T-helper 2 cell treated with Interferon-gamma antibody and Interleukin-4, amounts not matched to agents 100 ng/mL and 5 ng/mL, for 36 hours (primary cell): Measurements from ENCODE around the gene ZBTB16. TPM values are rescaled to one million over a fixed set of nuclear protein-coding genes. Genes with fewer than 3 reads are reported as not detected.

ENCODE experiments used
- intact Hi-C: fragments of 100-400 bp; cut with micrococcal nuclease; formaldehyde crosslinking; loops from one replicate; pipeline ENCODE4 v1.15.1; 2023
- total RNA-seq: library from RNA; stranded (reverse); gene quantifications from 2 replicates; pipeline ENCODE4 v1.2.3, GENCODE V29; 2022

The ZBTB16 gene
- total RNA-seq, 1 donor from 2014 or later, result 13.7 TPM

DNA sequence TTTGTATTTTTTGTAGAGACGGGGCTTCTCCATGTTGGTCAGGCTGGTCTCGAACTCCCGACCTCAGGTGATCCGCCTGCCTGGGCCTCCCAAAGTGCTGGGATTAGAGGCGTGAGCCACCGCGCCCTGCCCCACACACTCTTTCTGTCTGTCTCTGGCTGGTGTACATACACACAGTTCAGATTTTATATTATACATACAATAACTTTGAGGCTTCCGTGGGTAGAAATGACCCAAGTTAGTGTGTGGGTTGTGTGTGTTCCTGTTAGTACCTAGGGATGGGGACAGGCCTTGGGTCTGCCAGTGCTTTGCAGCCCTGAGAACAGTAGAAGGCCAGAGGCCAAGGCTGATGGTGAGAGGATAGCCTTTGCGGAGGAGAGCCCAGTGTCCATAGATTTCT lies 2.8 kb downstream of the ZBTB16 start:
- intact Hi-C loops, result loop anchor here (5.0 kb wide), 1 partner anchor 40 kb away; no protein-coding TSS in a partner anchor

GRCh38 chr11:114063149-114063828 lies 3.8 kb downstream of the ZBTB16 start:
- intact Hi-C loops, result loop anchor here (5.0 kb wide), 1 partner anchor 39 kb away; no protein-coding TSS in a partner anchor

DNA sequence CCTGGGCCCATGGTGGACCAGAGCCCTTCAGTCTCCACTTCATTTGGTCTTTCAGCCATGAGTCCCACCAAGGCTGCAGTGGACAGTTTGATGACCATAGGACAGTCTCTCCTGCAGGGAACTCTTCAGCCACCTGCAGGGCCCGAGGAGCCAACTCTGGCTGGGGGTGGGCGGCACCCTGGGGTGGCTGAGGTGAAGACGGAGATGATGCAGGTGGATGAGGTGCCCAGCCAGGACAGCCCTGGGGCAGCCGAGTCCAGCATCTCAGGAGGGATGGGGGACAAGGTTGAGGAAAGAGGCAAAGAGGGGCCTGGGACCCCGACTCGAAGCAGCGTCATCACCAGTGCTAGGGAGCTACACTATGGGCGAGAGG lies 4.3 kb downstream of the ZBTB16 start:
- intact Hi-C loops, result loop anchor here (5.0 kb wide), 1 partner anchor 38 kb away; no protein-coding TSS in a partner anchor

DNA sequence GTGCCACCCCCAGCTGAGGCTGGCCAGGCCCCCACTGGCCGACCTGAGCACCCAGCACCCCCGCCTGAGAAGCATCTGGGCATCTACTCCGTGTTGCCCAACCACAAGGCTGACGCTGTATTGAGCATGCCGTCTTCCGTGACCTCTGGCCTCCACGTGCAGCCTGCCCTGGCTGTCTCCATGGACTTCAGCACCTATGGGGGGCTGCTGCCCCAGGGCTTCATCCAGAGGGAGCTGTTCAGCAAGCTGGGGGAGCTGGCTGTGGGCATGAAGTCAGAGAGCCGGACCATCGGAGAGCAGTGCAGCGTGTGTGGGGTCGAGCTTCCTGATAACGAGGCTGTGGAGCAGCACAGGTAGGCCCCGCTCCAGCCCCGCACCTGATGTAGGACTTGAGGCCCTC lies 4.7 kb downstream of the ZBTB16 start:
- intact Hi-C loops, result loop anchor here (5.0 kb wide), 1 partner anchor 38 kb away; no protein-coding TSS in a partner anchor

- intact Hi-C loops, result no loop called here
Observed at GRCh38 chr11:114065094-114065493, 5.6 kb downstream of the ZBTB16 start.

- intact Hi-C loops, result no loop called here
Observed at GRCh38 chr11:114066046-114066648, 6.6 kb downstream of the ZBTB16 start.

DNA sequence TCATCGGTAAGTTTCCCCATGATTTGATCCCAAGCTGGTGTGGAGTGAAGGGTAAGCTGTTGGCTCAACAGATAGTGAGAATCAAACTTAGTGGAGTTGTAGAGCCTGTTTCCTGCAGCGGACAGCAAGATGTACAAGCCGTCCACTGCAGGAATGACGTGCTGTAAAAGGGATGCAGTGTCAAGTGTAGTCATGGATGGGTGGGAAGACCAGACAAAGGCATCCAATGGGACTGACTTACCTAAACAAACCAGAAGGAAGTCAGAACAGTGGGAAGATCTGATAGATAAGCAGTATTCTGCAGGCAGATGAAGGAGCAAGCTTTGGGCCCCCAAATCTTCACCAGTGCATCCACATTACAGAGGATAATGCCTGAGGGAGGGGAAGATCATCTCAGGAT lies 8.8 kb downstream of the ZBTB16 start:
- intact Hi-C loops, result no loop called here

- intact Hi-C loops, result no loop called here
Observed at GRCh38 chr11:114070464-114071139, 11.1 kb downstream of the ZBTB16 start.

DNA sequence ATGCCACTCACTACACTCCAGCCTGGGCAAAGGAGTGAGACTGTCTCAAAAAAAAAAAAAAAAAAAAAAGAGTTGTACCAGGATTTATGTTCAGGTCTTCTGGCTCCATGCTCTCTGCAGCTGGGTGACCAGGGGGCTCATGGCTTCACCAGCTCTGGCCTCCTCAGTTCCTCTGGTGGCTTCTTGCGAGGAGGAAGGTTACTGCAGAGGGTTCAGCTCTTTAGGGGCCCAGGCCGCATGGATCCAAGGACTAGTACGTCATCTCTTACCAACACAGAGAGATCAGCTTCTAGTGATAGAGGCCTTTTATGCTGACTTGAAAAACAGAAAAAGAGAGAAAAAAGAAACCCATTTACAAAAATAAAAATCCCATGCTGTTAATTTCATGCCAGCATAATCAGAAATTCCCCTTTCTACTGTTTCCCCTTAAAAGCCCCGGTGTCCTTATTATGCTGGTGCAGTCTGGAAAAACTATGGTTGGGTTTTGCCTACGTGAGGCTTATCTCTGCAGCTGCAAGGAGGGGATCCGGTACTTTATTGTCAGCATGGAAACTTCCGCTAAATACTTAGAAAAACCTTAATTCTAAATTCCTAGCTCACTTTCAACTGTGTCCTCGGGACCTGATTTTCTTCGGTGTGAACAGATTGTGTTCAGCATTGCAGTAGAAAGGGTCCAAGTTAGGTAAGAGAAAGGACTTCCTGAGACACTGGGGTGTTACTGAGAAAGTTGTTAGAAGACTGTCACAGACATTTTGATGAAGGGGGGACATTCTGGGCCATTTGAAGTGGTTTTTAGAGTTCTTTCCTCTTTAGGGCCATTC lies 13.7 kb downstream of the ZBTB16 start:
- intact Hi-C loops, result no loop called here

GRCh38 chr11:114073828-114074381 lies 14.4 kb downstream of the ZBTB16 start:
- intact Hi-C loops, result no loop called here

GRCh38 chr11:114074546-114075343 lies 15.2 kb downstream of the ZBTB16 start:
- intact Hi-C loops, result loop anchor here (5.0 kb wide), 1 partner anchor 93 kb away; no protein-coding TSS in a partner anchor

DNA sequence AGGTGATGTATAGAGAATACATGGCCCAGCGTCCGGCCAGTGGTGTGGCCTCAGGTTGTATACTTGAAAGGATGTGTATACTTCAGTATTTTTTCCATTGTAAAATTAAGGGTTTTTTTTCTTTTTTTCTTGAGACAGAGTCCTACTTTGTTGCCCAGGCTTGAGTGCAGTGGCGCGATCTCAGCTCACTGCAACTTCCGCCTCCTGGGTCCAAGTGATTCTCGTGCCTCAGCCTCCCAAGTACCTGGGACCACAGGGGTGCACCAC lies 15.8 kb downstream of the ZBTB16 start:
- intact Hi-C loops, result loop anchor here (5.0 kb wide), 1 partner anchor 92 kb away; no protein-coding TSS in a partner anchor

- intact Hi-C loops, result loop anchor here (2.0 to 5.0 kb wide), 2 partner anchors 15 to 91 kb away; no protein-coding TSS in a partner anchor
Observed at GRCh38 chr11:114075891-114076441, 16.5 kb downstream of the ZBTB16 start.

- intact Hi-C loops, result loop anchor here (1.0 to 5.0 kb wide), 3 partner anchors 16 to 106 kb away; no protein-coding TSS in a partner anchor
Observed at GRCh38 chr11:114076921-114077331, 17.4 kb downstream of the ZBTB16 start.

GRCh38 chr11:114077482-114078305 lies 18.2 kb downstream of the ZBTB16 start:
- intact Hi-C loops, result loop anchor here (1.0 to 5.0 kb wide), 3 partner anchors 17 to 106 kb away; no protein-coding TSS in a partner anchor

GRCh38 chr11:114078423-114078822 lies 18.9 kb downstream of the ZBTB16 start:
- intact Hi-C loops, result loop anchor here (5.0 kb wide), 1 partner anchor 89 kb away; no protein-coding TSS in a partner anchor

- intact Hi-C loops, result loop anchor here (5.0 kb wide), 1 partner anchor 88 kb away; no protein-coding TSS in a partner anchor
Observed at GRCh38 chr11:114079511-114080065, 20.1 kb downstream of the ZBTB16 start.

- intact Hi-C loops, result no loop called here
Observed at GRCh38 chr11:114080219-114080618, 20.7 kb downstream of the ZBTB16 start.
